Measurements from ENCODE around the gene SPACA5B.
"Not testable (repeated sequence)": the region's sequence is repeated elsewhere in the genome, so short reads cannot be mapped to it uniquely, and the experiment has no call there.

The SPACA5B gene

DNA sequence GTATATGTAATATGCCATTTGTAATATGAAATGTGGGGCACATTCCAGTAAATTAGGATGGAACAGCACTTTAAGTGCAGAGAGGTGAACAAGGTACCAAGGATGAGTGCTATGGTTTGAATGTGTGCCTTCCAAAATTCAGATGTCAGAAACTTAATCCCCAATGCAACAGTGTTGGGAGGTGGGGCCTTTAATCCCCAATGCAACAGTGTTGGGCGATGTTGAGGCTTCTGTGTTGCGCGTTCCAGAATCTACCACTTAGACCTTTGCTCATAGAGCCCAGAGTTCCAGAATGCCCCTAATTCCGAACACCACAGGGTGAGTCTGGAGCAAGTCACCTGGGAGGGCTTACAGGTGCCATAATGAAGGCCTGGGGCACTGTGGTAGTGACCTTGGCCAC is at the start of gene SPACA5B:
Gene SPACA5B (plus strand): TSS at position 301 of the 400 bp plus-strand sequence. CDS start 62 bp downstream, at position 363.
- DNase-seq: not testable (repeated sequence)

DNA sequence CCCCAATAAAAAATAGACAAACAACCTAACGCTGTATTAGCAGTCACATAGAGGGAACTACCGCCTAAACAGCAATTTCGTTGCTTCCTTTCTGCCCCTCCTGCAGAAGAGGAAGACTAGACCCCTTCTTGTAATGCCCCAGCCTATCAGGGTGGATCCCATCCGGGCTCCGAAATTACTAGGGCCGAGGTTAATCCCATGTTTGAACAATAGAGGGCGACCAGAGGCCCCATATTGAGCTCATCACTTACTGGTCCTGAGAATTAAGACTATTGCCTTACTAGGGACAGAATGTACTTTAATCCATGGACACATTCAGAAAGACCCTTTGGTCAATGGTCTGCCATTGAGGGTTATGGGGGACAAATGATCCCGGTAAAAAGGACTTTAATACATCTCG is 47.2 kb upstream of the SPACA5B start:
- DNase-seq: peak; percentile 24

DNA sequence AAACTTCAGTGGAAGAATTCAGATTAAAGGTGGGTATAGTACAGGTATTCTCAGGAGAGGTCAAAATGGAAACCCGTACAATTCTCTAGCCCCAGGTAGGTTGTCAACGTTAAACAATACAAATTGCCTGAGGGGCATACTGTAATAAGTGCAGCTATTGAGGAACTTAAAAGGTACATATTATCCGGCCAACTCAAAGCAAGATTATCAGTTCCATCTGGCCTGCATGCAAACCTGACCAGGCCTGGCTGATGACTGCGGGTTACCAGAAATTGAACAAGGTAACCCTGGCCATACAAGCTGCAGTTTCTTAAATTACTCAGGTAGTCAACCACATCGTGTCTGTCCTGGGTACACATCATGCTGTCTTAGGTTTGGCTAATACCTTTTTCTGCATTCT is 46.7 kb upstream of the SPACA5B start:
- DNase-seq: no peak

DNA sequence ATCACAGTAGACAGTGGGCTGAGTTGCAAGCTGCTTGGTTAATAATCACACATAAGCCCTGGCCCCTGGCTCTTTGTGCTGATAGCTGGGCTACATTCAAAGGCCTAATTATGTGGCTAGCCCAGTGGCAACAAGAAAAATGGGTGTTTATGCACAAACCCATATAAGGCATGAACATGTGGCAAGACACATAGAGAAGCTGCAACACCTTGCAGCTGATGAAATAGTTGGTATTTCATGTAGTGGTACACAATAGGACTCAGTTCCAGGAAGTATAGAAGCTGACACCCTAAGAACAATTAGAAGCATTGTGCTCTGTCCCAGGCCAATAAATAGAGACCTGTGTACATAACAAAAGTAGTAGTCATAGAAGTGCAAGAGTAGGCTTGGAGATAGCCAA is 44.3 kb upstream of the SPACA5B start:
- no peak for DNase-seq

DNA sequence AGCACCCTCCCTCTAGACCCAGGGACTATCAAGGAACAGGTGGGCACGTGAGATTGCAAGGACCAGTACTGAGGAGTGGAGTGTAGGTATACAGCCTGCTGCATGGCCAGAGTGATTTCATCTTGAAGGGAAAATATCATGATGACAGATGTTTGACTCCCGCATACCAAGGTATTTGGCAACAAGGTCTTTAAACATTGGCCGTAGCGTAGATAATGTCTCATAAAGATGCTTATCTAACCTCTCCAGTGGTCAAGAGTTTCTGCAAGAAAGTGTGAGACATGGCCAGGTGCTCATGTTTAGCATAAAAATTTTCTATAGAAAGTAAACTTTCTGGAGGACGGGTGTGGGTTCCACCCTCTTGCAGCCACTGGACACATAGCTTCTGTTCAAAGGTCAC is 40.3 kb upstream of the SPACA5B start:
- no peak for DNase-seq

DNA sequence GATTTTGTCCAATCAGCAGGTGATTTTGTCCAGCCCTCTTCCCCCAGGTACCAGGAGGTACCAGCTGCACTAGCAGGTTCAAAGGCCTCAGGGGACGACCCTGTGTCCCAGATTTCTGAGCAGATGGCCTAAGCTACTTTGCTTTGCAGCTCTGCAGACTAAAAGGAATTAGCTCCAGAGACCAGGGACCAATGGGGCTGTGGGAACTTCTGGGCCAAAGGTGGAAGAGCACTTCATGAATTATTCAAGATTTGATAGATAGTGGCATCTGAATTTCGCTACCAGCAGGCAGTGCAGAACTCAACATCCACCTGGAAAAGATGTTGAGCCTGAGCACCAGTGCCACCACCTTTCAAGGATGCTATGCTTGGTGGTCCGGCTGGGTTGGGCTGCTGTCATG is 37.9 kb upstream of the SPACA5B start:
- not testable (repeated sequence) for DNase-seq

DNA sequence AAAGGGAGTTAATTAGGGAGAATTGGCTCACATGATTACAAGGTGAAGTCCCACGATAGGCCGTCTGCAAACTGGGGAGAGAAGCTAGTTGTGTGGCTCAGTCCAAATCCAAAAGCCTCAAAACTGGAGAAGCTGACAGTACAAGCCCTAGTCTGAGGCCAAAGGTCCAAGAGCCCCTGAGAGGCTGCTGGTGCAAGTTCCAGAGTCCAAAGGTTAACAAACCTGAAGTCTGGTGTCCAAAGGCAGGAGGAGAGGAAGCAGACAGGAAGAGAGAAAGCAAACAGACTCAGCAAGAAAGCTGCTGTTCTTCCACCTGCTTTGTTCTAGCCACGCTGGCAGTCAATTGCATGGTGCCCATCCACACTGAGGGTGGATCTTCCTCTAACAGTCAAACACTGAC is 29.0 kb upstream of the SPACA5B start:
- no peak for DNase-seq

DNA sequence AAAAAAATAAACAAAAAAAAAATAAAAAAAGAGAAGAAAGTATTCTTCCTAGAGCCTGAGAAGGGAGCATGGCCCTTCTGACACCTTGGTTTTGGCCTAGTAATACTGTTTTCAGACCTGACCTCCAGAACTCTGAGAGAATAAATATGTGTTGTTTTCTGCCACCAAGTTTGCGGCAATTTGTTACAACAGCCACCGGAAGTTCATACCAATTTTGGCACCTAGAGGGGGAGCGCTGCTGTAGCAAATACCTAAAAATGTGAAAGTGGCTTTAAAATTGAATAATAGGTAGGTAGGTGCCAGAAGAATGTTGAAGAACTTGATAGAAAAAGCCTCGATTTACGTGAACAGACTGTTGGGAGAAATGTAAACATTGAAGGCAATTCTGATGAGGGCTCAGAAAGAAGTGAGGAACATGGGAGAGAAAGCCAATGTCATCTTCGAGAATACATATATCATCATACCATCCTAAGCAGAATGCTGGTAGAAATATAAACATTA is 27.5 kb upstream of the SPACA5B start:
- no peak for DNase-seq

DNA sequence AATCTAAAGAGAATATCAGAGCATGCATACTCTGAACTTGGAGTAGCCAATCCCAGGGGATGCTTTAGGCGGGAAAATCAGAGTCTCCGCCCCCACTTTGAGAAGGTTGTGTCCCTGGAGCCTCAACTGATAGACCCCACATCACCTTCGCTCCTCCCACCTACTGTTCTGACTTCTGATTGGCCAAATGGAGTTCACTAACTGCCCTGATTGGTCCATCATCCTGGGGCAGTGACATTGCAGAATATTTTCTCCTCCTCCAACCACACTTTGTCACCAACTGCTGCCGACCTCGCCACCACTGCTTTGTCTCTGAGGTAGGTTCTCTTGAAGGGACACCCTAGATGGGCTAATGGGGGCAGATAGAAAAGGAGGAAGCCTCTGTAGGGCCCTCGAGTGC is 22.7 kb upstream of the SPACA5B start:
- DNase-seq: no peak

DNA sequence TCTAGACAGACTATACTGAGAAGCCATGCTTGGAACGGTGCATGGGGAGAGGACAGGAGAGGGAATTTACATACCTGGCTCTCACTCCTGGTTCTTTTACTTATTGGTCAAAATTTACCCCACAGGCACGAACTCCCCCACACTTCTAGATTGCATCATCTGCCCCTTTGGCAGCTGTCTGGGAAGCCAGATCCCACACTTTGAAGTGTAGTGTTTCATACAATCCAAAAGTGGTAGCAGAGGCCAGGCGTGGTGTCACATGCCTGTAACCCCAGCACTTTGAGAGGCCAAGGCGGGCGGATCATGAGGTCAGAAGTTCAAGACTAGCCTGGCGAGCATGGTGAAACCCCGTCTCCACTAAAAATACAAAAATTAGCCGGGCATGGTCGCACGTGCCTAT is 5.1 kb upstream of the SPACA5B start:
- not testable (repeated sequence) for DNase-seq

DNA sequence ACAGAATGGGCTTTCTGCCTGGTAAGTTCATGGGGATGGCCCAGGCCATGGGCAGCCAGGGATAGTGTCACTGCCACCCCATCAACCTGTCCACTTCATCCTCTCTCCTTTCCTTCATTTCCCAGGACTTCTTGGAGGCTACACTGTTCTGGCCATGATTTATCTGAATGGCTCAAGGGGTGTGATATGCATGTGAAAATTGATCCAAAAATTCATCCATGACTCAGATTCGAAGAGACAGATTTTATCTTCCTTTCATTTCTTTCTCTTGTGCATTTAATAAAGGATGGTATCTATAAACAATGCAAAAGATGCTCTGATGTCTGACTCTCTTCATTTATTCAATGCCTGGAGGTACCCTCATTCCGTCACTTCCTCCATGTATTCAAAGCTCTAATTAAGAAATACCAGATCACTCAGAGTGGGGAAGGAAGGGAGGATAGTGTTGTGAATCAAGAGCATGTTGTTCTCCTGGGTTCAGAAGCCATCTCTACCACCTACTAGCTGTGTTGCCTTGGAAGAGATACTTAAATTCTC is 1.9 kb downstream of the SPACA5B start:
- not testable (repeated sequence) for DNase-seq

DNA sequence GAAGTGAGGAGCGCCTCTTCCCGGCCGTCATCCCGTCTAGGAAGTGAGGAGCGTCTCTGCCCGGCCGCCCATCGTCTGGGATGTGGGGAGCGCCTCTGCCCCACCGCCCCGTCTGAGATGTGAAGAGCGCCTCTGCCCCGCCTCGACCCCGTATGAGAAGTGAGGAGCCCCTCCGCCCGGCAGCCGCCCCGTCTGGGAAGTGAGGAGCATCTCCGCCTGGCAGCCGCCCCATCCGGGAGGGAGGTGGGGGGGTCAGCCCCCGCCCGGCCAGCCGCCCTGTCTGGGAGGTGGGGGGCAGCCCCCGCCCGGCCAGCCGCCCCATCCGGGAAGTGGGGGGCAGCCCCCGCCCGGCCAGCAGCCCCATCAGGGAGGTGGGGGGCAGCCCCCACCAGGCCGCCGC is 8.7 kb downstream of the SPACA5B start:
- not testable (repeated sequence) for DNase-seq

DNA sequence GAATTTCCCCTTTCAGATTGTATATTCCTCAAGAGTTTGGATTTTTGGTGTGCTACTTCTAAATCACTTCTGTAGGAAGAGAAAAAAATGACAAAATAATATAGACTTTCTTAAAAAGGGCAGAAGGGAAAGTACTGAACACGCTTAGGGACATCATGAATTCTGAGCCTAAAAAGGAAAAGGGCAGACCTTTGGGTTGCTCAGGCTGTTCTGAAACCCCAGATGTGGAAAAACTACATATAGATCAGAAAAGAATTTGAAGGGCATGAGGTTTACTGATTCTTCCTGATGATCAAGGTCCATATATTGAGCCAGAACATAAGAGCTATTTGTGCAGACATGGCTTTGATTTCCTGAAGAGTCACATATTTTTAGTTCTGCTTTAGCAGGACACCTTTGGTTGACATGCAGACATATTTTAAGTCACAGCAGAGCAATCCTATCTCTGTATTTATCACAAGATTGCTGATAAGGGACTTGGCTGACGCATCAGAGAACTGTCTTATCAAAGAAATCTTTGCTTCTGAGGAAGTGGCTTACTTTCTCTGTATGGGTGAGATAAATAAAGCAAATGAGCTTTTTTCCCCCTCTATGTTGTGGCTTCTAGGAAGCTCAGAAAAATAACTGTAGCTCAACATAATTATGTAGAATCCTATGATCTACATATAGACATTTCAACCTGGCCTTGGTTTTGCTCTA is 11.5 kb downstream of the SPACA5B start:
- not testable (repeated sequence) for DNase-seq

DNA sequence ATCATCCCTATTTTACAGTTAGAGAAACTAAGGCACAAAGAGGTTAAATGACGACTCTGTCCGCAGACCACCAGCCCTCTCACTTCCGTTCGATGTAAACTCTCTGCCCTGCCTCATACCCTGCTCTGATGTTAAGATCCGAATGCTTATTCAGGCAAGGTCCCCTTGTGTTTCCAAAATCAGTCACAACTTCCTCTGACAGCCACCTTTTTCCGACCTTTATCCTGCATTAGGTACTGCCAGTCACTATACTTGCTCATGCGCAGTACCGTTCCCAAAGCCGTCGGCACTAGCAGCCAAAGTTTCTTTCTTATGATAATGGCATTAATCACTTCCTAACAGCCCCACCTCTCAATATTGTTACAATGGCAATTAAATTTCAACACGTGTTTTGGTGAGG is 12.3 kb downstream of the SPACA5B start:
- DNase-seq: not testable (repeated sequence)

DNA sequence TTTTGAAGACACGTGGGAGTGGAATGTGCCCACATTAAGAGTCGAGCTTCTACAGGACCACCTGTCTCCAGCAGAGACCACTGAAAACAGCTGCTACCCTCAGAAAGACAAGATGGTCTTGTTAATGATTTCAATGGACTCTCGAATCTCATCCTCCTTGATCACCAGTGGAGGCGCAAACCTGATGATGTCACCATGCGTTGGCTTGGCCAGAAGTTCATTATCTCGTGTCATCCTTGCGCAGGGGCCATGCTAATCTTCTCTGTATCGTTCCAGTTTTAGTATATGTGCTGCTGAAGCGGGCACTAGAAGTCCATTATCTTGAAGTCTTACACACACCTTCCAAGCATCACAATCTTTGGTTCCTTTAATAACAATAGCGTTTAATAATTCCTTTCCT is 23.3 kb downstream of the SPACA5B start:
- no peak for DNase-seq

DNA sequence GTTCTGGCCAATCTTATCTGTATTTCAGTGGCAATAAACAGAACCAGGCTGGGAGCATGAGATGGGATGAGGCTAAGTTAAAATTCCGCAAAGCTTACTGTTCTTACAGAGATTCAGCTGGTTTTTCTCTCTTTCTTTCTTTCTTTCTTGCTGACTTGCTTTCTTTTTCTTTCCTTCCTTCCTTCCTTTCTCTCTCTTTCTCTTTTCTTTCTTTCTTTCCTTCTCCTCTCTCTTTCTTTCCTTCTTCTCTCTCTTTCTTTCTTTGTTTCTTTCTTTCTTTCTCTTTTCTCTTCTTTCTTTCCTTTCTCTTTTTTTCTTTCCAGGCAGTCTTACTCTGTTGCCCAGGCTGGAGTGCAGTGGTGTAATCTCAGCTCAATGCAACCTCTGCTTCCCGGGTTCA is 24.4 kb downstream of the SPACA5B start:
- DNase-seq: no peak

DNA sequence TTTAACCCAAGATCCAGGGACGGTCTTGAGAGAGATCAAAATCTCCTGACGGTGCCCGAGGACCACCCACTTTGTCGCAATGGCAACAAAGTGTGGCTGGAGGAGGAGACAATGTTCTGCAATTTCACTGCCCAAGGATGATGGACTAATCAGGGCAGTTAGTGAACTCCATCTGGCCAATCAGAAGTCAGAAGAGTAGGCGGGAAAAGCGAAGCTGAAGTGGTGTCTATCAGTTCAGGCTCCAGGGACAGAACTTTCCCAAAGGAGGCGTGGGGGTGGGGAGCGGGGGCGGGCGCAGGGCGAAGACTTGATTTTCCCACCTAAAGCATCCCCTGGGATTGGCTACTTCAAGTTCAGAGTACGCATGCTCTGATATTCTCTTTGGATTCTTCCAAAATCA is 25.6 kb downstream of the SPACA5B start:
- DNase-seq: no peak

DNA sequence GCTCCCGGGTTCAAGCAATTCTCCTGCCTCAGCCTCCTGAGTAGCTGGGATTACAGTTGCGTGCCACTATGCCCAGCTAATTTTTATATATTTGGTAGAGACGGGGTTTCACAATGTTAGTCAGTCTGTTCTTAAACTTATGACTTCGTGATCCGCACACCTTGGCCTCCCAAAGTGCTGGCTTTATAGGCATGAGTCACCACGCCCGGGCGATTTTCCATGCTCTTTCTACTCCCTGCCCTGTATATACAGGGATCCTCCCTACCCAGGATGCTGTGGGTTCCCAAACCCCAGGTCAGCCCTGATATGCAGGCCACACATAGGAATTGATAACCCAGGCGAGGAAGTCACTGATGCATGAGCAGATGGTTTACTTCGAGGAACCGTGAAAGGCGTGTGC is 34.8 kb downstream of the SPACA5B start:
- no peak for DNase-seq

DNA sequence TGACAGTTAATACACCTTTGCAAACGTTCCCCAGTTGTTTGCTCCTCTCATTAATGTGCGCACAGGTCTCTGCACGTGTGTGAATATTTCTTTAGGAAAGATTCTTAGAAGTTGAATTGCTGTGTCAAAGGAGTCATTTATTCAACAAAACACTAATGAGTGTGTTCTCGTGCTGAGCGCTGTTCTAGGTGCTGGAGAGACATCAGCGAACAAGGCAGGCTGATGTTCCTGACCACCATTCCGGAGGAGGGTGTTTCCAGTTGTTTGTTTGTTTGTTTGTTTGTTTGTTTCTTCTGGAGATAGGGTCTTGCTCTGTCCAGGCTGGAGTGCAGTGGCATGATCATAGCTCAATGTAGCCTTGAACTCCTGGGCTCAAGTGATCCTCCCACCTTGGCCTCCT is 35.9 kb downstream of the SPACA5B start:
- DNase-seq: not testable (repeated sequence)

DNA sequence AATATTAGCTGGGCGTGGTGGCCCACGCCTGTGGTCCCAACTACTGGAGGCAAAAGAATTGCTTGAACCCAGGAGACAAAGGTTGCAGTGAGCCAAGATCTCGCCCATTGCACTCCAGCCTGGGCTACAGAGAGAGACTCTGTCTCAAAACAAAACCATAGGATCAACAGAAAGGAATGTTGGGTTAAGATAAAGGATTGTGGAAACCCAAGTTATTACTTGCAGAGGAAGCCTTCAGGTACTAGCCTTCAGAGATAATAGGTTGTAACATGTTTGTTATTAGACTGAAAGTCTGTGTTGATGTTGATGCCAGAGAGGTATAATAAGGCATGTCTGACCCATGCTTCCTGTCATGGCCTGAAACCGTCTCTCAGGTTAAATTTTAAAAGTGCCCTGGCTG is 49.3 kb downstream of the SPACA5B start:
- DNase-seq: no peak

DNA sequence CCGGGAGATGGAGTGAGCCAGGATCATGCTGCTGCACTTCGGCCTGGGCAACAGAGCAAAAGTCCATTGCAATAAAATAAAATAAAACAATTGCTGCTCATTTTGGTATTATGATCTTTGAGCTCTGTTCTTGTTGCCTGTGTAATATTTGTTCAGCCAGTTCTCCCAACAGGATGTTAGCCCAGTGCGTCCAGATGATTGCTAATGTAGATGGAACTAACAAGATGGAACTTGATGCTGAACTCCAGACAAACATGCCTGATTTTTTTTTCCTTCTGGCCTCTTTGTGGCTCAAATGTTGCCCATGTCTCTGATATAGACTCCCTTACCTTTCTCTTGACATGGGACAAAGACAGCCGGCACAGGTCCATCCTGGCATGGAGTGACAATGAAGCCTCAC is 50.4 kb downstream of the SPACA5B start:
- no peak for DNase-seq

DNA sequence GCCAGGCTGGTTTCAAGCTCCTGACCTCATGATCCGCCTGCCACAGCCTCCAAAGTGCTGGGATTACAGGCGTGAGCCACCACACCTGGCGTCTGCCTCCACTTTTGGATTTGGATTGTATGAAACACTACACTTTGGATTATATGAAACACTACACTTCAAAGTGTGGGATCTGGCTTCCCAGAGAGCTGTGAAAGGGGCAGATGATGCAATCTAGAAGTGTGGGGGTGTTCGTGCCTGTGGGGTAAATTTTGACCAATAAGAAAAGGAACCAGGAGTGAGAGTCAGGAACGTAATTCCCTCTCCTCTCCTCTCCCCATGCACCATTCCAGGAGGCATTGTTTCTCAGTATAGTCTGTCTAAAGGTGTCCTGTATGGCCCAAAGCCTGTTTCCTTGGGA is 51.5 kb downstream of the SPACA5B start:
- not testable (repeated sequence) for DNase-seq
